SK-N-SH (cell line): Measurements from ENCODE around the gene EDC4. TPM values are rescaled to one million over a fixed set of nuclear protein-coding genes. Genes with fewer than 3 reads are reported as not detected.

Experiments used
- CTCF ChIA-PET: fragments of 300-600, 350-600 bp; formaldehyde crosslinking; extraction: SDS; loops from one replicate; lab custom pipeline; 2021; lab: Yijun Ruan, JAX
- POLR2A ChIA-PET: fragments of 350-600 bp; sonication (Branson Sonifier 250); formaldehyde crosslinking; extraction: SDS; loops from one replicate; lab custom pipeline; 2020; ENCODE audit warnings: antibody characterized with exemption, inconsistent platforms; lab: Yijun Ruan, JAX
- DNase-seq: peaks from one replicate; pipeline ENCODE4 v3.0.0; 2012
- H2AFZ ChIP-seq: fragments of 200-600 bp; sonication (generic); 2 replicates; pipeline ENCODE4 v1.8.1; 2016; ENCODE audit warnings: antibody characterized with exemption, mild to moderate bottlenecking, low read depth
- H3F3A ChIP-seq: fragments of 200-600 bp; sonication (generic); replicated peaks from 2 replicates; pipeline ENCODE3; 2016; ENCODE audit warnings: antibody characterized with exemption, mild to moderate bottlenecking; ENCODE audit not compliant: insufficient read depth
- H3K27ac ChIP-seq, 2 experiments: fragments of 200-500 bp in 1 of 2; fragments of 200-600 bp in 1 of 2; sonication (Bioruptor generic) in 1 of 2; sonication (generic), shearing (Covaris generic) in 1 of 2; 2 replicates each; pipeline versions ENCODE4 v1.5.1 to v1.6.1; 2014 to 2016; ENCODE audit warnings: low read depth in 2 of 2, inconsistent platforms in 1 of 2, low read length in 1 of 2, mild to moderate bottlenecking in 1 of 2, mixed read lengths in 1 of 2
- H3K27me3 ChIP-seq: fragments of 200-600 bp; sonication (generic), shearing (Covaris generic); 2 replicates; pipeline ENCODE4 v1.6.1; 2016; ENCODE audit warnings: mixed run types; ENCODE audit not compliant: insufficient read depth
- H3K36me3 ChIP-seq, 2 experiments: fragments of 200-500 bp in 1 of 2; fragments of 200-600 bp in 1 of 2; sonication (Bioruptor generic) in 1 of 2; sonication (generic) in 1 of 2; replicated peaks in 1 of 2; 2 replicates each; pipeline versions ENCODE3 to v1.5.1; 2014 to 2016; ENCODE audit warnings: low read length in 1 of 2, mild to moderate bottlenecking in 1 of 2; ENCODE audit not compliant: insufficient read depth in 2 of 2, control insufficient read depth in 1 of 2
- H3K4me1 ChIP-seq, 2 experiments: fragments of 200-500 bp in 1 of 2; fragments of 200-600 bp in 1 of 2; sonication (Bioruptor generic) in 1 of 2; sonication (generic), shearing (Covaris generic) in 1 of 2; 2 replicates each; pipeline versions ENCODE4 v1.5.1 to v1.6.1; 2014 to 2016; ENCODE audit warnings: low read depth in 1 of 2, low read length in 1 of 2, mixed run types in 1 of 2; ENCODE audit not compliant: insufficient read depth in 2 of 2, control insufficient read depth in 1 of 2
- H3K4me2 ChIP-seq: fragments of 200-600 bp; sonication (generic), shearing (Covaris generic); 2 replicates; pipeline ENCODE4 v1.6.1; 2017; ENCODE audit warnings: mixed run types
- H3K4me3 ChIP-seq, 2 experiments: fragments of 200-500 bp in 1 of 2; fragments of 200-600 bp in 1 of 2; sonication (Bioruptor generic) in 1 of 2; sonication (generic), shearing (Covaris generic) in 1 of 2; 2 replicates each; pipeline versions ENCODE4 v1.5.1 to v1.8.1; 2014 to 2016; ENCODE audit warnings: low read depth in 2 of 2, inconsistent platforms in 1 of 2, low read length in 1 of 2, mild to moderate bottlenecking in 1 of 2, mixed read lengths in 1 of 2, moderate library complexity in 1 of 2
- H3K79me2 ChIP-seq: fragments of 200-600 bp; sonication (generic); 2 replicates; pipeline ENCODE4 v1.8.1; 2017; ENCODE audit warnings: mild to moderate bottlenecking; ENCODE audit not compliant: insufficient read depth
- H3K9ac ChIP-seq: fragments of 200-600 bp; sonication (generic); 2 replicates; pipeline ENCODE4 v1.6.1; 2017; ENCODE audit warnings: mixed run types
- H3K9me2 ChIP-seq: fragments of 200-600 bp; sonication (generic); 2 replicates; pipeline ENCODE4 v1.6.1; 2017; ENCODE audit warnings: mixed run types
- H3K9me3 ChIP-seq: fragments of 200-600 bp; sonication (generic); 2 replicates; pipeline ENCODE4 v1.6.1; 2017; ENCODE audit warnings: mixed run types, mild to moderate bottlenecking, moderate library complexity
- H4K20me1 ChIP-seq: fragments of 200-600 bp; sonication (generic); 2 replicates; pipeline ENCODE4 v1.6.1; 2017; ENCODE audit warnings: mild to moderate bottlenecking, mixed run types; ENCODE audit not compliant: insufficient read depth
- CHD2 ChIP-seq: fragments of 150-350 bp; IDR thresholded peaks from 2 replicates; pipeline ENCODE4 v1.6.1; 2018; ENCODE audit warnings: low read length; ENCODE audit not compliant: partially characterized antibody
- ELF1 ChIP-seq: IDR thresholded peaks from 2 replicates; pipeline ENCODE4 v1.4.0; 2012
- EP300 ChIP-seq, 2 experiments: IDR thresholded peaks; 2 replicates each; pipeline versions ENCODE4 v1.4.0 to v1.6.1; 2012; ENCODE audit warnings: borderline replicate concordance in 1 of 2, low read depth in 1 of 2, low read length in 1 of 2
- EZH2phosphoT487 ChIP-seq: fragments of 200-600 bp; sonication (generic); IDR thresholded peaks from 2 replicates; pipeline ENCODE4 v1.6.1; 2017; ENCODE audit warnings: low read depth, mixed run types, mild to moderate bottlenecking, antibody characterized with exemption, moderate library complexity, borderline replicate concordance
- FOSL2 ChIP-seq: IDR thresholded peaks from 2 replicates; pipeline ENCODE4 v1.4.0; 2012; ENCODE audit warnings: low read depth, mild to moderate bottlenecking, moderate library complexity, borderline replicate concordance
- GABPA ChIP-seq: IDR thresholded peaks from 2 replicates; pipeline ENCODE4 v1.4.0; 2012; ENCODE audit warnings: low read depth, mild to moderate bottlenecking
- MAX ChIP-seq: IDR thresholded peaks from 2 replicates; pipeline ENCODE4 v1.4.0; 2012; ENCODE audit warnings: low read depth
- MEF2A ChIP-seq: IDR thresholded peaks from 2 replicates; pipeline ENCODE4 v1.4.0; 2012; ENCODE audit warnings: low read depth, borderline replicate concordance
- MXI1 ChIP-seq: IDR thresholded peaks from 2 replicates; pipeline ENCODE4 v1.6.1; 2012; ENCODE audit warnings: mild to moderate bottlenecking, low read depth, low read length, improper control_type of control experiment
- RCOR1 ChIP-seq: fragments of 150-350 bp; IDR thresholded peaks from 2 replicates; pipeline ENCODE4 v1.6.1; 2017; ENCODE audit warnings: antibody characterized with exemption, low read length
- REST ChIP-seq: IDR thresholded peaks from 2 replicates; pipeline ENCODE4 v1.6.1; 2012; ENCODE audit warnings: mild to moderate bottlenecking, low read depth, low read length, moderate library complexity
- RFX5 ChIP-seq: IDR thresholded peaks from 2 replicates; pipeline ENCODE4 v1.6.1; 2012; ENCODE audit warnings: mild to moderate bottlenecking, improper control_type of control experiment, low read length
- SIN3A ChIP-seq: IDR thresholded peaks from 2 replicates; pipeline ENCODE4 v1.6.1; 2012; ENCODE audit warnings: low read depth, mild to moderate bottlenecking, low read length, moderate library complexity, borderline replicate concordance
- SMC3 ChIP-seq: IDR thresholded peaks from 2 replicates; pipeline ENCODE4 v1.6.1; 2012; ENCODE audit warnings: low read depth, low read length, improper control_type of control experiment
- WGBS: methylation state at CpG from one replicate; pipeline ENCODE4 v1.1.6; 2017; ENCODE audit warnings: low lambda C conversion rate; 5-methylcytosine and 5-hydroxymethylcytosine counted together
- polyA plus RNA-seq, 3 experiments: library from polyadenylated mRNA; depleted of rRNA; stranded (reverse); fragments of >200 nt; gene quantifications; 2 replicates each; pipeline ENCODE4 v1.2.3, GENCODE V29; 2012
- TF ChIP-seq, protein P1 (sequence below): IDR thresholded peaks from 2 replicates; pipeline ENCODE4; 2012
- TF ChIP-seq, protein P2 (sequence below): fragments of 150-350 bp; IDR thresholded peaks from 2 replicates; pipeline ENCODE4 v1.6.1; 2017; ENCODE audit warnings: antibody characterized with exemption, low read length, low read depth, borderline replicate concordance

Gene EDC4
- polyA plus RNA-seq, 1 of the 3 experiments (the other 2 are of a cell fraction): 38.0 TPM

- WGBS: 100% methylated on average over 4 of the region's 4 CpGs
- no peak overlapping the region for H2AFZ ChIP-seq
- no peak overlapping the region for H3K4me2 ChIP-seq
- peak overlapping the region; percentile 66 for H3K9ac ChIP-seq
- no peaks in the 10 kb centered on the region for H3K9me3 ChIP-seq
- peaks cover 2 to 16% of the 10 kb centered on the region in 2 experiments; a peak in 2 of 4 replicates for H3K4me1 ChIP-seq
- H3K36me3 ChIP-seq: peaks cover 12 to 17% of the 10 kb centered on the region in 2 experiments
- peaks cover 100% of the 10 kb centered on the region for H4K20me1 ChIP-seq
- no peaks in the 10 kb centered on the region for H3K27me3 ChIP-seq
- H3F3A ChIP-seq: peaks cover 9% of the 10 kb centered on the region
- CTCF ChIA-PET: interaction anchor here (2.1 to 4.5 kb wide), 2 partner anchors 42 to 71 kb away, joined by 4 to 18 read pairs; no protein-coding TSS in a partner anchor
- H3K4me3 ChIP-seq: no peak overlapping the region
- no peaks in the 10 kb centered on the region for H3K9me2 ChIP-seq
- DNase-seq: no peak
- TF ChIP-seq RCOR1 (no peak), GABPA (no peak), SMC3 (no peak), EZH2phosphoT487 (no peak), FOSL2 (no peak), MXI1 (no peak), REST (no peak), ELF1 (no peak), SIN3A (no peak), MAX (no peak), EP300 (IDR thresholded peaks at IDR 0.05; ENCODE audit: borderline replicate concordance in 1 of 2, low read depth in 1 of 2, low read length in 1 of 2) (no peak), CHD2 (no peak), MEF2A (no peak), RFX5 (no peak)
- TF ChIP-seq, protein P1, sequence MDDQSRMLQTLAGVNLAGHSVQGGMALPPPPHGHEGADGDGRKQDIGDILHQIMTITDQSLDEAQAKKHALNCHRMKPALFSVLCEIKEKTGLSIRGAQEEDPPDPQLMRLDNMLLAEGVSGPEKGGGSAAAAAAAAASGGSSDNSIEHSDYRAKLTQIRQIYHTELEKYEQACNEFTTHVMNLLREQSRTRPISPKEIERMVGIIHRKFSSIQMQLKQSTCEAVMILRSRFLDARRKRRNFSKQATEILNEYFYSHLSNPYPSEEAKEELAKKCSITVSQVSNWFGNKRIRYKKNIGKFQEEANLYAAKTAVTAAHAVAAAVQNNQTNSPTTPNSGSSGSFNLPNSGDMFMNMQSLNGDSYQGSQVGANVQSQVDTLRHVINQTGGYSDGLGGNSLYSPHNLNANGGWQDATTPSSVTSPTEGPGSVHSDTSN: no peak
- TF ChIP-seq, protein P2, sequence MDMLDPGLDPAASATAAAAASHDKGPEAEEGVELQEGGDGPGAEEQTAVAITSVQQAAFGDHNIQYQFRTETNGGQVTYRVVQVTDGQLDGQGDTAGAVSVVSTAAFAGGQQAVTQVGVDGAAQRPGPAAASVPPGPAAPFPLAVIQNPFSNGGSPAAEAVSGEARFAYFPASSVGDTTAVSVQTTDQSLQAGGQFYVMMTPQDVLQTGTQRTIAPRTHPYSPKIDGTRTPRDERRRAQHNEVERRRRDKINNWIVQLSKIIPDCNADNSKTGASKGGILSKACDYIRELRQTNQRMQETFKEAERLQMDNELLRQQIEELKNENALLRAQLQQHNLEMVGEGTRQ: no peak
- peak overlapping the region in 1 of 2 experiments; percentile 90; a peak in 2 of 4 replicates for H3K27ac ChIP-seq
- POLR2A ChIA-PET: no interaction called here
- peaks cover 100% of the 10 kb centered on the region for H3K79me2 ChIP-seq
Observed at GRCh38 chr16:67858500-67858899, 14.4 kb upstream of the EDC4 start.
